ENCODE measurements around the gene ZFHX2. TPM values are rescaled to one million over a fixed set of nuclear protein-coding genes. Genes with fewer than 3 reads are reported as not detected.

The ZFHX2 gene
- total and polyA plus RNA-seq, 2 of the 13 experiments (the other 11 are each of a cell fraction or from before 2014, with no cell fraction given), result 0.17 to 0.44 TPM

DNA sequence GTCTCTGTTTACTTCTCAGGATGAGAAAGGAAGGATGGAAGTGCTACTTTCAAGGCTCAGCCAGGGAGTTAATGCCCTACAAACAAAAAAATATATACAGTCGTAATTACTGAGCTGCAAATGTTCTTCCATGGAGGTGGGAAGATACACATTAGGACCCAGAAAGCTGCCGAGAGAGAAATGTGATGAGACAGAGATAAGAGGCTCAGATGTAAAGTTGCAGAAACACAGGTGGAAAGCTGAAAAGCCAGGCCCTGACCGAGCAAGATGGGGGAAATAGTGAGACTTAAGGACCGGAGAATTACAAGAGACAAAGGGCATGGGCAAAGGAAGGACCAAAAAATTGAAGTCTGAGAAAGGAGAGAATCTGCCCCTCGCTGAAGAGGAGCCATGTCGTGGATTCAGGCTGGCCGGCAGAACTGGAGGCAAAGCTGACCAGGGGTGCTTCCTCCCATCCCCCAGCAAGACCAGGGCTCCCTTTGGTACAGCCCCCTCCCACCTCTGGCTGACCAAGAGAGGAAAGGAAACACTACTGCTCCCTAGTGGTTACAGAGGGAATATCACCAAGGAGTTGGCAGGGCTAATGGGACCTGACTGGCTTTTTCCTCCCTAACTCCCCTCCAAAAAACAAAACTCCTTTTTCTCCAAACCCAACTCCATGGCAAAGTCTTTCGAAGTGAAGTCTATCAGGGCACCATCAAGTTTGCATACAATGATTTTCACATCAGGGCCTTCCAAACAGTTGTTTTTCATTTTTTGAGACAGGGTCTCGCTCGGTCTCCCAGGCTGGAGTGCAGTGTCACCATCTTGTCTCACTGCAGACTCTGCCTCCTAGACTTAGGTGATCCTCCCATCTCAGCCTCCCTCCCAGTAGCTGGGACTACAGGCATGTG lies 12.1 kb downstream of the ZFHX2 start (continued):
- no peak for TF ChIP-seq SRF (IDR thresholded peaks at IDR 0.05; ENCODE audit: low read depth, low read length)
- TF ChIP-seq FOXK2 (IDR thresholded peaks at IDR 0.05), result no peak
- TF ChIP-seq ZNF670 (CRISPR knock-in tag; IDR thresholded peaks at IDR 0.05; ENCODE audit: borderline replicate concordance), result no peak
- TF ChIP-seq, protein P1, sequence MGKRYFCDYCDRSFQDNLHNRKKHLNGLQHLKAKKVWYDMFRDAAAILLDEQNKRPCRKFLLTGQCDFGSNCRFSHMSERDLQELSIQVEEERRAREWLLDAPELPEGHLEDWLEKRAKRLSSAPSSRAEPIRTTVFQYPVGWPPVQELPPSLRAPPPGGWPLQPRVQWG (CRISPR knock-in tag; IDR thresholded peaks at IDR 0.05; ENCODE audit: borderline replicate concordance, low read depth), result no peak
- TF ChIP-seq ZNF432 (CRISPR knock-in tag; IDR thresholded peaks at IDR 0.05; ENCODE audit: borderline replicate concordance), result no peak
- no peak for TF ChIP-seq CCAR2 (optimal IDR thresholded peaks at IDR 0.05; ENCODE audit: low read depth, low read length)
- no peak for TF ChIP-seq RFX1 (IDR thresholded peaks at IDR 0.05)
- TF ChIP-seq ZSCAN12 (CRISPR knock-in tag; IDR thresholded peaks at IDR 0.05), result no peak
- no peak for TF ChIP-seq REXO4 (CRISPR knock-in tag; IDR thresholded peaks at IDR 0.05; ENCODE audit: borderline replicate concordance)
- TF ChIP-seq KLF11 (CRISPR knock-in tag; IDR thresholded peaks at IDR 0.05), result no peak
- TF ChIP-seq ZFP82 (CRISPR knock-in tag; IDR thresholded peaks at IDR 0.05; ENCODE audit: borderline replicate concordance), result no peak
- no peak for TF ChIP-seq RARG (CRISPR knock-in tag; IDR thresholded peaks at IDR 0.05; ENCODE audit: low read depth)
- no peak for TF ChIP-seq ZNF883 (CRISPR knock-in tag; IDR thresholded peaks at IDR 0.05; ENCODE audit: not compliant biosample characterization)
- TF ChIP-seq ZNF747 (CRISPR knock-in tag; IDR thresholded peaks at IDR 0.05; ENCODE audit: borderline replicate concordance), result no peak
- TF ChIP-seq ZNF780A (CRISPR knock-in tag; IDR thresholded peaks at IDR 0.05), result no peak
- TF ChIP-seq ZNF234 (CRISPR knock-in tag; conservative IDR thresholded peaks at IDR 0.05), result no peak
- TF ChIP-seq SMYD3 (CRISPR knock-in tag; IDR thresholded peaks at IDR 0.05), result no peak
- TF ChIP-seq, protein P2, sequence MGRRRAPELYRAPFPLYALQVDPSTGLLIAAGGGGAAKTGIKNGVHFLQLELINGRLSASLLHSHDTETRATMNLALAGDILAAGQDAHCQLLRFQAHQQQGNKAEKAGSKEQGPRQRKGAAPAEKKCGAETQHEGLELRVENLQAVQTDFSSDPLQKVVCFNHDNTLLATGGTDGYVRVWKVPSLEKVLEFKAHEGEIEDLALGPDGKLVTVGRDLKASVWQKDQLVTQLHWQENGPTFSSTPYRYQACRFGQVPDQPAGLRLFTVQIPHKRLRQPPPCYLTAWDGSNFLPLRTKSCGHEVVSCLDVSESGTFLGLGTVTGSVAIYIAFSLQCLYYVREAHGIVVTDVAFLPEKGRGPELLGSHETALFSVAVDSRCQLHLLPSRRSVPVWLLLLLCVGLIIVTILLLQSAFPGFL (CRISPR knock-in tag; IDR thresholded peaks at IDR 0.05), result no peak
- TF ChIP-seq NCOA5 (CRISPR knock-in tag; IDR thresholded peaks at IDR 0.05), result no peak
- no peak for TF ChIP-seq RCOR2 (CRISPR knock-in tag; IDR thresholded peaks at IDR 0.05)
- no peak; the same call in 1 of the 2 replicates for TF ChIP-seq HOXA5 (CRISPR knock-in tag; IDR thresholded peaks at IDR 0.05)
- no peak for TF ChIP-seq HDAC6 (IDR thresholded peaks at IDR 0.05; ENCODE audit: low read depth, low read length)
- no peak for TF ChIP-seq ONECUT2 (CRISPR knock-in tag; IDR thresholded peaks at IDR 0.05)
- TF ChIP-seq PITX1 (CRISPR knock-in tag; IDR thresholded peaks at IDR 0.05), result no peak
- TF ChIP-seq ZNF33B (CRISPR knock-in tag; IDR thresholded peaks at IDR 0.05), result no peak
- TF ChIP-seq ZKSCAN8 (CRISPR knock-in tag; IDR thresholded peaks at IDR 0.05; ENCODE audit: borderline replicate concordance), result no peak; the same call in 1 of the 2 replicates
- TF ChIP-seq JUND (CRISPR knock-in tag; IDR thresholded peaks at IDR 0.05), result no peak
- peak; percentile 57; the same call in 1 of the 2 replicates for TF ChIP-seq ATF7-NPFF (CRISPR knock-in tag; IDR thresholded peaks at IDR 0.05; ENCODE audit: low read depth)
- no peak for TF ChIP-seq POLR2A (IDR thresholded peaks at IDR 0.05; ENCODE audit: insufficient read depth in 1 of 2, low read depth in 2 of 2, low read length in 2 of 2)
- peak; percentile 62 for TF ChIP-seq THAP11 (CRISPR knock-in tag; IDR thresholded peaks at IDR 0.05)
- peak; percentile 86 for TF ChIP-seq XRCC5 (optimal IDR thresholded peaks at IDR 0.05; ENCODE audit: low read length)
- no peak for TF ChIP-seq MED8 (CRISPR knock-in tag; IDR thresholded peaks at IDR 0.05; ENCODE audit: insufficient replicate concordance)

Data from HepG2 (cell line).